Measurements from ENCODE around the gene OXSR1.

The OXSR1 gene

GRCh38 chr3:38136777-38137614, 28.3 kb upstream of the OXSR1 start, which contains the start of gene ACAA1:
Gene ACAA1, minus strand, starts transcription at chr3:38137127. Its CDS starts 92 bp downstream, at chr3:38137035.
- peak within 1 kb of the TSS; percentile 68 to 92 for H3K4me3 ChIP-seq (ENCODE audit: low read length in 2 of 2)
- H3K27ac ChIP-seq (replicated peaks; ENCODE audit: low read length), result peak within 1 kb of the TSS; percentile 91
- H2BK15ac ChIP-seq (ENCODE audit: low read length), result peak within 1 kb of the TSS; percentile 86
- peak within 1 kb of the TSS; percentile 91 for H2BK5ac ChIP-seq (ENCODE audit: low read length)
- no peak within 1 kb of the TSS for H2BK12ac ChIP-seq (ENCODE audit: low read length)
- peak; percentile 99 for DNase-seq (ENCODE audit: low spot score)
- peak within 1 kb of the TSS; percentile 98 for H3K18ac ChIP-seq (ENCODE audit: low read length)
- no peaks in the 10 kb centered on the region for H3K9me3 ChIP-seq (replicated peaks in 1 of 2; ENCODE audit: control insufficient read depth in 2 of 2, insufficient read depth in 1 of 2, low read depth in 1 of 2, low read length in 2 of 2)
- peak within 1 kb of the TSS; percentile 95 for H2AFZ ChIP-seq (ENCODE audit: low read length)
- H3K27me3 ChIP-seq (ENCODE audit: control insufficient read depth in 3 of 3, insufficient read depth in 3 of 3, low read depth in 1 of 3, low read length in 3 of 3), result peaks cover 0 to 32% (median 0%) of the 10 kb centered on the region in 3 experiments
- peaks cover 17 to 33% of the 10 kb centered on the region in 2 donors for H3K36me3 ChIP-seq (replicated peaks in 1 of 2; ENCODE audit: control insufficient read depth in 2 of 2, insufficient read depth in 2 of 2, low read length in 2 of 2)
- peak within 1 kb of the TSS; percentile 33 for H2AK5ac ChIP-seq (ENCODE audit: low read depth, low read length)
- WGBS, 2 donors (ENCODE audit: extremely low coverage in 2 of 2, insufficient read length in 2 of 2, insufficient replicate concordance in 1 of 2), result no CpG with 5 or more reads among the region's 66 CpGs
- no peak within 1 kb of the TSS for H4K8ac ChIP-seq (ENCODE audit: low read depth, low read length)
- peak within 1 kb of the TSS; percentile 48 for H3K14ac ChIP-seq (ENCODE audit: low read length)
- H3K4me2 ChIP-seq (ENCODE audit: insufficient read depth, low read length, poor library complexity, severe bottlenecking), result peak within 1 kb of the TSS; percentile 88
- H4K91ac ChIP-seq (ENCODE audit: low read depth, low read length, poor library complexity), result no peak within 1 kb of the TSS
- H3K79me1 ChIP-seq (ENCODE audit: low read depth, low read length), result peaks cover 2% of the 10 kb centered on the region
- H3K4me1 ChIP-seq (ENCODE audit: control insufficient read depth in 2 of 2, insufficient read depth in 1 of 2, low read depth in 1 of 2, low read length in 2 of 2), result peaks cover 9 to 18% of the 10 kb centered on the region in 2 donors
- peak within 1 kb of the TSS; percentile 98 for H3K23ac ChIP-seq (ENCODE audit: low read depth, low read length, poor library complexity)
- H3K4ac ChIP-seq (ENCODE audit: low read length), result no peak within 1 kb of the TSS
- H2BK120ac ChIP-seq (ENCODE audit: low read depth, low read length), result peak within 1 kb of the TSS; percentile 24
- H3K9ac ChIP-seq (ENCODE audit: low read depth, low read length, poor library complexity), result peak within 1 kb of the TSS; percentile 98

- peak overlapping the region; percentile 33 for H2AK5ac ChIP-seq (ENCODE audit: low read depth, low read length)
- peak overlapping the region; percentile 88 for H3K4me2 ChIP-seq (ENCODE audit: insufficient read depth, low read length, poor library complexity, severe bottlenecking)
- H3K9ac ChIP-seq (ENCODE audit: low read depth, low read length, poor library complexity), result peak overlapping the region; percentile 70
- WGBS, 2 donors (ENCODE audit: extremely low coverage in 2 of 2, insufficient read length in 2 of 2, insufficient replicate concordance in 1 of 2), result no CpG with 5 or more reads among the region's 22 CpGs
- H3K27ac ChIP-seq (replicated peaks; ENCODE audit: low read length), result peak overlapping the region; percentile 91
- H3K4me1 ChIP-seq (ENCODE audit: control insufficient read depth in 2 of 2, insufficient read depth in 1 of 2, low read depth in 1 of 2, low read length in 2 of 2), result peaks cover 9 to 18% of the 10 kb centered on the region in 2 donors
- H3K23ac ChIP-seq (ENCODE audit: low read depth, low read length, poor library complexity), result peak overlapping the region; percentile 98
- no peaks in the 10 kb centered on the region for H3K9me3 ChIP-seq (replicated peaks in 1 of 2; ENCODE audit: control insufficient read depth in 2 of 2, insufficient read depth in 1 of 2, low read depth in 1 of 2, low read length in 2 of 2)
- H4K8ac ChIP-seq (ENCODE audit: low read depth, low read length), result no peak overlapping the region
- H3K14ac ChIP-seq (ENCODE audit: low read length), result no peak overlapping the region
- no peak overlapping the region for H2BK120ac ChIP-seq (ENCODE audit: low read depth, low read length)
- H3K18ac ChIP-seq (ENCODE audit: low read length), result peak overlapping the region; percentile 98
- H3K79me1 ChIP-seq (ENCODE audit: low read depth, low read length), result peaks cover 2% of the 10 kb centered on the region
- H3K4ac ChIP-seq (ENCODE audit: low read length), result no peak overlapping the region
- H3K27me3 ChIP-seq (ENCODE audit: control insufficient read depth in 3 of 3, insufficient read depth in 3 of 3, low read depth in 1 of 3, low read length in 3 of 3), result peaks cover 0 to 39% (median 0%) of the 10 kb centered on the region in 3 experiments
- H2BK5ac ChIP-seq (ENCODE audit: low read length), result peak overlapping the region; percentile 91
- peak overlapping the region; percentile 68 to 91 for H3K4me3 ChIP-seq (ENCODE audit: low read length in 2 of 2)
- H3K36me3 ChIP-seq (replicated peaks in 1 of 2; ENCODE audit: control insufficient read depth in 2 of 2, insufficient read depth in 2 of 2, low read length in 2 of 2), result peaks cover 17 to 26% of the 10 kb centered on the region in 2 donors
- H2BK15ac ChIP-seq (ENCODE audit: low read length), result peak overlapping the region; percentile 86
- H2BK12ac ChIP-seq (ENCODE audit: low read length), result no peak overlapping the region
- peak; percentile 21 for DNase-seq (ENCODE audit: low spot score)
- peak overlapping the region; percentile 89 for H2AFZ ChIP-seq (ENCODE audit: low read length)
- H4K91ac ChIP-seq (ENCODE audit: low read depth, low read length, poor library complexity), result no peak overlapping the region
These were observed 27.6 kb upstream of the OXSR1 start for GRCh38 chr3:38137615-38138348.

DNA sequence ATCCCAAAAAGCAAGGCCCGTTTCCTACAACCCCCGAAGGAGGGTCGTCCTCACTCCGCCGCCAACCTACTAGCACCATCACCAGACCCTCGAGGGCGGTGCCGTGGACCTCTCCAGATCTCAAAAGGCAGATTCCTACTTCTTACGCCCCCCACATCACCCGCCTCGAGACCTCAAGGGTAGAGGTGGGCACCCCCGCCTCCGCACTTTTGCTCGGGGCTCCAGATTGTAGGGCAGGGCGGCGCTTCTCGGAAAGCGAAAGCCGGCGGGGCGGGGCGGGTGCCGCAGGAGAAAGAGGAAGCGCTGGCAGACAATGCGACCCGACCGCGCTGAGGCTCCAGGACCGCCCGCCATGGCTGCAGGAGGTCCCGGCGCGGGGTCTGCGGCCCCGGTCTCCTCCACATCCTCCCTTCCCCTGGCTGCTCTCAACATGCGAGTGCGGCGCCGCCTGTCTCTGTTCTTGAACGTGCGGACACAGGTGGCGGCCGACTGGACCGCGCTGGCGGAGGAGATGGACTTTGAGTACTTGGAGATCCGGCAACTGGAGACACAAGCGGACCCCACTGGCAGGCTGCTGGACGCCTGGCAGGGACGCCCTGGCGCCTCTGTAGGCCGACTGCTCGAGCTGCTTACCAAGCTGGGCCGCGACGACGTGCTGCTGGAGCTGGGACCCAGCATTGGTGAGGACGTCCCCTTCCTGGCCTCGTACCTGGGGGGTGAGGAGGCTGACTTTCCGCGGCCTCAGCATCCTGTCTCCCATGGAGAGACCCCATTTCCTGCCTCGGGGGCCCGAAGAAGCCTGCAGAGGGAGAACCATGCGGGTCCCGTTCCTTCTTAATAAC, 26.8 kb upstream of the OXSR1 start, which contains the start of gene MYD88:
Gene MYD88, plus strand, starts transcription at position 313 of the 842 bp plus-strand sequence. Its CDS starts 40 bp downstream, at position 353.
- Histone ChIP-seq H4K91ac (ENCODE audit: low read depth, low read length, poor library complexity) (peak within 1 kb of the TSS; percentile 68), H3K4me1 (ENCODE audit: control insufficient read depth in 2 of 2, insufficient read depth in 1 of 2, low read depth in 1 of 2, low read length in 2 of 2) (peaks cover 9 to 18% of the 10 kb centered on the region in 2 donors), H2BK120ac (ENCODE audit: low read depth, low read length) (peak within 1 kb of the TSS; percentile 91), H3K23ac (ENCODE audit: low read depth, low read length, poor library complexity) (peak within 1 kb of the TSS; percentile 97), H3K4ac (ENCODE audit: low read length) (peak within 1 kb of the TSS; percentile 13), H3K27me3 (ENCODE audit: control insufficient read depth in 3 of 3, insufficient read depth in 3 of 3, low read depth in 1 of 3, low read length in 3 of 3) (peaks cover 0 to 39% (median 0%) of the 10 kb centered on the region in 3 experiments), H2AFZ (ENCODE audit: low read length) (peak within 1 kb of the TSS; percentile 89), H2BK12ac (ENCODE audit: low read length) (peak within 1 kb of the TSS; percentile 42), H3K14ac (ENCODE audit: low read length) (peak within 1 kb of the TSS; percentile 99), H2BK15ac (ENCODE audit: low read length) (peak within 1 kb of the TSS; percentile 86), H3K18ac (ENCODE audit: low read length) (peak within 1 kb of the TSS; percentile 98), H3K9me3 (replicated peaks in 1 of 2; ENCODE audit: control insufficient read depth in 2 of 2, insufficient read depth in 1 of 2, low read depth in 1 of 2, low read length in 2 of 2) (no peaks in the 10 kb centered on the region), H3K4me3 (ENCODE audit: low read length in 2 of 2) (peak within 1 kb of the TSS; percentile 68 to 91), H2BK5ac (ENCODE audit: low read length) (peak within 1 kb of the TSS; percentile 91), H3K4me2 (ENCODE audit: insufficient read depth, low read length, poor library complexity, severe bottlenecking) (peak within 1 kb of the TSS; percentile 88), H3K27ac (replicated peaks; ENCODE audit: low read length) (peak within 1 kb of the TSS; percentile 91), H3K36me3 (replicated peaks in 1 of 2; ENCODE audit: control insufficient read depth in 2 of 2, insufficient read depth in 2 of 2, low read length in 2 of 2) (peaks cover 11 to 18% of the 10 kb centered on the region in 2 donors), H4K8ac (ENCODE audit: low read depth, low read length) (peak within 1 kb of the TSS; percentile 77), H2AK5ac (ENCODE audit: low read depth, low read length) (peak within 1 kb of the TSS; percentile 38), H3K9ac (ENCODE audit: low read depth, low read length, poor library complexity) (peak within 1 kb of the TSS; percentile 99), H3K79me1 (ENCODE audit: low read depth, low read length) (peaks cover 2% of the 10 kb centered on the region)
- peak; percentile 53 for DNase-seq (ENCODE audit: low spot score)
- WGBS, 2 donors (ENCODE audit: extremely low coverage in 2 of 2, insufficient read length in 2 of 2, insufficient replicate concordance in 1 of 2), result no CpG with 5 or more reads among the region's 65 CpGs
